ENCODE measurements around the gene MBNL1. TPM values are rescaled to one million over a fixed set of nuclear protein-coding genes. Genes with fewer than 3 reads are reported as not detected.
"Not testable (repeated sequence)": the region's sequence is repeated elsewhere in the genome, so short reads cannot be mapped to it uniquely, and the experiment has no call there.

The MBNL1 gene
- total RNA-seq, 1 experiment from 2014 or later = 130 TPM

DNA sequence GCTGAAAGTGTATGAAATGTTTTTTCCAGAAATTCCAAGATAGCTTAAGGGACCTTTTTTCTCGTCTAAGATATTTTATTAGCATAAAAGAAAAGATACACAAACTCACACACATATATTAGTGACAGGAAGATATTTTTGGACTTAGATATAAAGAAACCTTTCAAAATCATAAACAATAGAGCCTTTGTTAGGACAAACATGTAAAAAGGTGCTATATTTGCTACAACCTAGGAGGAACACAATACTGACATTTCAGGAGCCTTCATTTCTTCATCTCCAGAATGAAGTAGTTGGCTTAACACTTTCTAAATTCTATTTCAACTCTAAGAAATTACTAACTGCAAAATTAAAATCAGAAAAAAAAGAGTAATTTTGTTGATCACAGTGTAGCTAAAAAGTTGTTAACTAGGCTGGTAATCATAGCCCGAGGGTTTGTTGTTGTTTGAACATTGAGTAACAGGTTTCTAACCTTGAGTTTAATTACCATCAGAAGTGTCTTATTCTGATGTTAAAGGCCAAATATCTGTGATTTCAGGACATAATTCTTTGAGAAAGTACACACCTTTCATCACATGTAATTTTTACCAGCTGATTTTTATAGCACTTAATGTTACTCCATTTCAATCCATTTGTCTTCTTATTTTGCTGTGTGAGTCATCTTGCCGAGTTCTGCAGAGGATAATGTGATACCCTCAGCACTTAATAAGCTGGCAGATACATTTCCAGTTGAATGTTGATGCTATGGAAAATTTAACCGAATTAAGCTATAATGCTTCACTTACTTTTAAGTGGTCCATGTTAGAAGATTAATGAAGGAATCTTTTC, 97.3 kb downstream of the MBNL1 start:
- DNase-seq (ENCODE audit: extremely low read depth, low read depth) = no peak

GRCh38 chr3:152367192-152367591, 98.5 kb downstream of the MBNL1 start:
- DNase-seq (ENCODE audit: extremely low read depth, low read depth) = not testable (repeated sequence)

DNA sequence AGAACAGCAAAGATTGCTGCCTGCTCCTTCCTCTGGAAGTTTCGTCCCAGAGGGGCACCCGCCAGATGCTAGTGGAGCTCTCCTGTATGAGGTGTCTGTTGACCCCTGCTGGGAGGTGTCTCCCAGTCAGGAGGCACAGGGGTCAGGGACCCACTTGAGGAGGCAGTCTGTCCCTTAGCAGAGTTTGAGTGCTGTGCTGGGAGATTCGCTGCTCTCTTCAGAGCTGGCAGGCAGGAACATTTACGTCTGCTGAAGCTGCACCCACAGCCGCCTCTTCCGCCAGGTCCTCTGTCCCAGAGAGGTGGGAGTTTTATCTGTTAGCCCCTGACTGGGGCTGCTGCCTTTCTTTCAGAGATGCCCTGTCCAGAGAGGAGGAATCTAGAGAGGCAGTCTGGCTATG, 103.9 kb downstream of the MBNL1 start:
- not testable (repeated sequence) for DNase-seq (ENCODE audit: extremely low read depth, low read depth)

DNA sequence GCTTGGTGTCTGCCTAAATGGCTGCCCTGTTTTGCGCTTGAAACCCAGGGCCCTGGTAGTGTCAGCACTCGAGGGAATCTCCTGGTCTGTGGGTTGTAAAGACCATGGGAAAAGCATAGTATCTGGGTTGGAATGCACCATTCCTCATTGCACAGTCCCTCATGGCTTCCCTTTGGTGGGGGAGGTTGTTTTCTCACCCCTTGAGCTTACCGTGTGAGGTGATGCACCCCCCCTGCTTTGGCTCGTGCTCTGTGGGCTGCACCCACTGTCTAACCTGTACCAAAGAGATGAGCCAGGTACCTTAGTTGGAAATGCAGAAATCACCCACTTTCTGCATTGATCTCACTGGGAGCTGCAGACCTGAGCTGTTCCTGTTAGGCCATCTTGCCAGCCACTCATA, 104.7 kb downstream of the MBNL1 start:
- no peak for DNase-seq (ENCODE audit: extremely low read depth, low read depth)

DNA sequence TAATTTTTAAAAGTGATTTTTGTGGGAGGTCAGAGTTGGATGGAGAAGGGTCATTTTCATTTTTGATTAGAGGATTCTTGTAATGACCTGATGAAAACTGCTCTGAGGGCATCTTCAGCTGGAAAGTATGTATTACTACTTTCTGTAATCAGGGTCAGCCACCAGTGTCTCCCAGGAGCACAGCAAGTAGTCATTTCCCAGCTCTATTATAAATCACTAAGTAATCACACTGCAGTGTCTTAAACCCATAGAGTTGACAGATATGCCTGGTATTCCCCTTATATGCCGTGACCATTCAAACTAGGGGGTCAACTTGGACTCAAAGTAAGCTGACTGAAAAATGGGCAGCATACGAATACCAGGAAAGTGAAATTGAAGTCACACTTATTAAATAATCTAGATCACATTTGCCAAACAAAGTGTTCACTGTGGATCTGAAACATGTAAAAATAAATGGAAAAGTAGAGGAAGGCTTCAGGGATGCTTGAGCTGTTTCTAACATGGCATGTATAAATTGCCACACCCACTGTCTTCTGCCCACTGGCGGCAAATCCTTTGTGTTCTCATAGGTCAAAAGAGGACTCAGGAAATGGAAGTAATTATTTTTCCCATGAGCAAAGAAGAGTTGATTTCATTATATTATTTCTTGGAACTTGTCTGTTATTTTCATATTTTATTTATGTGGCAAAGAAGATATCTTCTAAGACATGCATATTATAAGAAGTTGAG, 105.7 kb downstream of the MBNL1 start:
- no peak for DNase-seq (ENCODE audit: extremely low read depth, low read depth)

GRCh38 chr3:152375546-152375945, 106.8 kb downstream of the MBNL1 start:
- no peak for DNase-seq (ENCODE audit: extremely low read depth, low read depth)

GRCh38 chr3:152376351-152377183, 107.8 kb downstream of the MBNL1 start:
- peak; percentile 44 for DNase-seq (ENCODE audit: extremely low read depth, low read depth)

- DNase-seq (ENCODE audit: extremely low read depth, low read depth) = no peak
These were observed 108.4 kb downstream of the MBNL1 start for GRCh38 chr3:152377184-152377570.

GRCh38 chr3:152379415-152380042, 110.8 kb downstream of the MBNL1 start:
- DNase-seq (ENCODE audit: extremely low read depth, low read depth) = no peak

- no peak for DNase-seq (ENCODE audit: extremely low read depth, low read depth)
These were observed 111.3 kb downstream of the MBNL1 start for GRCh38 chr3:152380043-152380442.

- no peak for DNase-seq (ENCODE audit: extremely low read depth, low read depth)
These were observed 113.2 kb downstream of the MBNL1 start for GRCh38 chr3:152381881-152382295.

DNA sequence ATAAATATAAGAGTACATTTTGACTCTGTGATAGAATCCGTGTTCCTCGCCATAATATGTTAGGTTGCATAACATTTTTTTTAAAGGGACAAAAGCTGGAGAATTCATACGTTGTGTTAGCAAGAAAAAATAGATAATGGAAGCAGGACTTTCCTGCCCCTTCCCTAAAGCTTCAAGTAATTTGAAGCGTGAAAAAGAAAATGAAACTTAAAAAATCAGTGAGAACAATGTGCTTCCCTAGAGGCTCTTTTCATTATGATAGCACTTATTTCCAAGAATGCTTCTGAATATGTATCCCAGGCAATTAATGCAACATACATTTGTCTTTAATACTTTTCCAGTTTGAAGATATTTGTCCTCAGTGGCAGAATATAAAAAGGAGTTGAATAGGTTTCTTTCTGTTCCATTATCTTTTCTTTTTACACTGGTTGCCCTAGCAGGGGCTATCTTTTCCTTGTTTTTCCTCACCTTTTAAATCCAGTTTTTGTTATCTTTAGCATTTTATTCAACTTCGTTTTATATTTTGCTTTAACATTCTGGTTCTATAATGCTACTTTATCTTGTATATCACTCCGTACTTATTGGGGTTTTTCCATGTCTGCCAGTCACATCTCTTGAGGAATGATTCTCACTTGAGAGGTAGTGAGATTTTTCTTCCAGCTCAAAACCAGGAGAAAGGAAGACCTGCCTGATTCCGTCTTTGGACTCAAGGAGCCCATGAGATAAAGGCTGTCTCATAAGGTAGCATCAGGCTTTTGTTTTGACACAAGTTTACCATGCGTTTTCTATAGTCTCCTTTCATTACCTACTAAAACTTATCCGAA, 113.8 kb downstream of the MBNL1 start:
- no peak for DNase-seq (ENCODE audit: extremely low read depth, low read depth)

GRCh38 chr3:152383136-152383606, 114.4 kb downstream of the MBNL1 start:
- no peak for DNase-seq (ENCODE audit: extremely low read depth, low read depth)

- no peak for DNase-seq (ENCODE audit: extremely low read depth, low read depth)
These were observed 115.7 kb downstream of the MBNL1 start for GRCh38 chr3:152384412-152384811.

DNA sequence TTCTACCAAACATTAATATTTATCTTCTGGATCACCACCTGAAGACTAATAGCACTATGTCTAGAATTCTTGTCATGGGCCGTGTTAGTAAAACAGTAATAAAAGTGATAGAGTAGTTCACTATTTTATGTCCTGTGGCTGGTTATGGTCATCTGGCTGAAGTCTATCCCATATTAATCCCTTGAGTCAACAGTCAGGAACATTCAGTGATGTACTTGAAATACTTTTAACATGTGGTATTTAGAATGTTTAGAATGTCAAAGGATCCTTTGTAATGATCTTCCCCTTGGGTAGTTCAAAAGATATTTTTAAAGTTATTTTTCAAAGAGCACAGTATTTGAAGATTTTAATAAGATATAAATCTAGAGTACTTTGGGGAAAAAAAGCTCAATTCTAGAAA, 117.0 kb downstream of the MBNL1 start:
- DNase-seq (ENCODE audit: extremely low read depth, low read depth) = no peak

GRCh38 chr3:152386208-152386607, 117.5 kb downstream of the MBNL1 start:
- DNase-seq (ENCODE audit: extremely low read depth, low read depth) = no peak

DNA sequence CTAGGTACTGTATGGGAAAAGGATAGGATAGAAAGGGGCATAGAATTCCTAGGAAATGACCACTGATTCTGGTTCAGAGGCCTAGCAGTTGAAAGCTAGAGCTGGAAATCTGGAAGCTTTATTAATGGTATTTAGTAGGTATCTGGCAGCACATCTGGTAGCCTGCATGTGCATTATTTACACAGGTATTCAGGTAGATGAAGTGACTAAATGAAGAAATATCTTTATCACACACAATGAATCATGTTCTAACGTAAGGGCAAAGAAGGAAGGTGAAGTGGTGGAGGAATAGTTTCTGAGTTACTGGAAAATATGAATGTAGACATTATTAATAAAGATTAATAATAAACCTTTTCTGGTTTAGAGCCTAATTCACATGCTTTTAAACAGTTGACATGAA, 119.9 kb downstream of the MBNL1 start:
- DNase-seq (ENCODE audit: extremely low read depth, low read depth) = no peak

GRCh38 chr3:152389316-152389934, 120.7 kb downstream of the MBNL1 start:
- no peak for DNase-seq (ENCODE audit: extremely low read depth, low read depth)

GRCh38 chr3:152390647-152391046, 121.9 kb downstream of the MBNL1 start:
- DNase-seq (ENCODE audit: extremely low read depth, low read depth) = no peak

Measured in NCI-H460 (cell line).